ENCODE data around the gene ATXN7L3B.

ATXN7L3B gene

GRCh38 chr12:74581439-74581838, 43.8 kb downstream of the ATXN7L3B start:
- H3K4me3 ChIP-seq (ENCODE audit: low read depth, low read length), result no peak overlapping the region
- no peak for DNase-seq (ENCODE audit: low read depth)
- TF ChIP-seq, protein P1, sequence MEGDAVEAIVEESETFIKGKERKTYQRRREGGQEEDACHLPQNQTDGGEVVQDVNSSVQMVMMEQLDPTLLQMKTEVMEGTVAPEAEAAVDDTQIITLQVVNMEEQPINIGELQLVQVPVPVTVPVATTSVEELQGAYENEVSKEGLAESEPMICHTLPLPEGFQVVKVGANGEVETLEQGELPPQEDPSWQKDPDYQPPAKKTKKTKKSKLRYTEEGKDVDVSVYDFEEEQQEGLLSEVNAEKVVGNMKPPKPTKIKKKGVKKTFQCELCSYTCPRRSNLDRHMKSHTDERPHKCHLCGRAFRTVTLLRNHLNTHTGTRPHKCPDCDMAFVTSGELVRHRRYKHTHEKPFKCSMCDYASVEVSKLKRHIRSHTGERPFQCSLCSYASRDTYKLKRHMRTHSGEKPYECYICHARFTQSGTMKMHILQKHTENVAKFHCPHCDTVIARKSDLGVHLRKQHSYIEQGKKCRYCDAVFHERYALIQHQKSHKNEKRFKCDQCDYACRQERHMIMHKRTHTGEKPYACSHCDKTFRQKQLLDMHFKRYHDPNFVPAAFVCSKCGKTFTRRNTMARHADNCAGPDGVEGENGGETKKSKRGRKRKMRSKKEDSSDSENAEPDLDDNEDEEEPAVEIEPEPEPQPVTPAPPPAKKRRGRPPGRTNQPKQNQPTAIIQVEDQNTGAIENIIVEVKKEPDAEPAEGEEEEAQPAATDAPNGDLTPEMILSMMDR (IDR thresholded peaks at IDR 0.05; ENCODE audit: control insufficient read depth, extremely low read depth, insufficient read depth), result no peak

GRCh38 chr12:74584483-74585062, 46.9 kb downstream of the ATXN7L3B start:
- H3K4me3 ChIP-seq (ENCODE audit: low read depth, low read length), result no peak overlapping the region
- TF ChIP-seq, protein P1 (IDR thresholded peaks at IDR 0.05; ENCODE audit: control insufficient read depth, extremely low read depth, insufficient read depth), result no peak
- no peak for DNase-seq (ENCODE audit: low read depth)

- no peak overlapping the region for H3K4me3 ChIP-seq (ENCODE audit: low read depth, low read length)
- DNase-seq (ENCODE audit: low read depth), result no peak
- TF ChIP-seq, protein P1 (IDR thresholded peaks at IDR 0.05; ENCODE audit: control insufficient read depth, extremely low read depth, insufficient read depth), result no peak
These were observed 48.6 kb downstream of the ATXN7L3B start for GRCh38 chr12:74586251-74586650.
